H9 (cell line): ENCODE data around the gene TFAP2A. TPM values are rescaled to one million over a fixed set of nuclear protein-coding genes. Genes with fewer than 3 reads are reported as not detected.

Experiments used
- DNase-seq: peaks from one replicate; pipeline ENCODE4 v3.0.0-alpha.2; 2017
- H2AFZ ChIP-seq: one replicate; pipeline ENCODE4 v1.6.1; 2013; ENCODE audit warnings: mild to moderate bottlenecking, low read length, control low read depth, moderate library complexity
- H2AK5ac ChIP-seq: 2 replicates; pipeline ENCODE4 v1.6.1; 2013; ENCODE audit warnings: low read length, control low read depth, mixed read lengths; ENCODE audit not compliant: insufficient read length
- H2BK120ac ChIP-seq: one replicate; pipeline ENCODE4 v1.6.1; 2013; ENCODE audit warnings: low read depth, mild to moderate bottlenecking, low read length, control low read depth, inconsistent platforms; ENCODE audit not compliant: poor library complexity, severe bottlenecking
- H2BK12ac ChIP-seq: 2 replicates; pipeline ENCODE4 v1.6.1; 2013; ENCODE audit warnings: low read length, control low read depth, mixed read lengths, low read depth; ENCODE audit not compliant: insufficient read length
- H2BK15ac ChIP-seq: 2 replicates; pipeline ENCODE4 v1.6.1; 2013; ENCODE audit warnings: low read depth, low read length, control low read depth
- H2BK20ac ChIP-seq: one replicate; pipeline ENCODE4 v1.6.1; 2013; ENCODE audit warnings: low read depth, mild to moderate bottlenecking, low read length, control low read depth, inconsistent platforms; ENCODE audit not compliant: poor library complexity, severe bottlenecking
- H2BK5ac ChIP-seq: 2 replicates; pipeline ENCODE4 v1.6.1; 2013; ENCODE audit warnings: low read length, control low read depth, mixed read lengths; ENCODE audit not compliant: insufficient read length
- H3K14ac ChIP-seq: 2 replicates; pipeline ENCODE4 v1.6.1; 2013; ENCODE audit warnings: low read length, control low read depth; ENCODE audit not compliant: insufficient read depth
- H3K18ac ChIP-seq: 2 replicates; pipeline ENCODE4 v1.6.1; 2013; ENCODE audit warnings: low read depth, mild to moderate bottlenecking, mixed read lengths, low read length, control low read depth; ENCODE audit not compliant: insufficient read length
- H3K23ac ChIP-seq: 2 replicates; pipeline ENCODE4 v1.6.1; 2013; ENCODE audit warnings: low read length, control low read depth, mixed read lengths, low read depth; ENCODE audit not compliant: insufficient read length
- H3K23me2 ChIP-seq: 2 replicates; pipeline ENCODE4 v1.6.1; 2013; ENCODE audit warnings: low read depth, mild to moderate bottlenecking, mixed read lengths, low read length, control low read depth; ENCODE audit not compliant: insufficient read length, poor library complexity, severe bottlenecking
- H3K27ac ChIP-seq: 2 replicates; pipeline ENCODE4 v1.5.1; 2013; ENCODE audit warnings: low read length, control low read depth, mixed read lengths, low read depth; ENCODE audit not compliant: insufficient read length
- H3K27me3 ChIP-seq: 2 replicates; pipeline ENCODE4 v1.6.1; 2013; ENCODE audit warnings: low read length, control low read depth, inconsistent platforms; ENCODE audit not compliant: insufficient read depth
- H3K4ac ChIP-seq: 2 replicates; pipeline ENCODE4 v1.6.1; 2013; ENCODE audit warnings: low read depth, mild to moderate bottlenecking, control low read depth, inconsistent platforms, low read length, moderate library complexity
- H3K4me1 ChIP-seq: 2 replicates; pipeline ENCODE4 v1.6.1; 2013; ENCODE audit warnings: low read length, control low read depth, inconsistent platforms; ENCODE audit not compliant: insufficient read depth
- H3K4me2 ChIP-seq: 2 replicates; pipeline ENCODE4 v1.6.1; 2013; ENCODE audit warnings: low read length, control low read depth, mixed read lengths; ENCODE audit not compliant: insufficient read length, insufficient read depth
- H3K56ac ChIP-seq: 2 replicates; pipeline ENCODE4 v1.6.1; 2013; ENCODE audit warnings: low read depth, mild to moderate bottlenecking, mixed read lengths, low read length, control low read depth; ENCODE audit not compliant: insufficient read length
- H3K79me1 ChIP-seq: 2 replicates; pipeline ENCODE4 v1.6.1; 2013; ENCODE audit warnings: low read depth, mild to moderate bottlenecking, moderate library complexity, low read length, control low read depth, inconsistent platforms; ENCODE audit not compliant: insufficient read depth, poor library complexity, severe bottlenecking
- H3K79me2 ChIP-seq: 2 replicates; pipeline ENCODE4 v1.6.1; 2013; ENCODE audit warnings: low read length, control low read depth, inconsistent platforms; ENCODE audit not compliant: insufficient read depth
- H3K9ac ChIP-seq: 2 replicates; pipeline ENCODE4 v1.6.1; 2013; ENCODE audit warnings: low read length, control low read depth, mixed read lengths; ENCODE audit not compliant: insufficient read length; ENCODE audit errors: extremely low read depth
- H3K9me3 ChIP-seq: one replicate; pipeline ENCODE4 v1.6.1; 2013; ENCODE audit warnings: low read depth, low read length, inconsistent platforms; ENCODE audit not compliant: control insufficient read depth
- H3T11ph ChIP-seq: one replicate; pipeline ENCODE4 v1.6.1; 2013; ENCODE audit warnings: mild to moderate bottlenecking, low read length, control low read depth, inconsistent platforms
- H4K20me1 ChIP-seq: one replicate; pipeline ENCODE4 v1.6.1; 2013; ENCODE audit not compliant: control insufficient read depth, insufficient read length, insufficient read depth
- H4K5ac ChIP-seq: 2 replicates; pipeline ENCODE4 v1.6.1; 2013; ENCODE audit warnings: low read depth, mild to moderate bottlenecking, mixed read lengths, low read length, control low read depth; ENCODE audit not compliant: insufficient read length
- H4K8ac ChIP-seq: replicated peaks from 2 replicates; pipeline ENCODE4 v1.6.1; 2013; ENCODE audit warnings: low read length, control low read depth, mixed read lengths, low read depth; ENCODE audit not compliant: insufficient read length
- H4K91ac ChIP-seq: 2 replicates; pipeline ENCODE4 v1.6.1; 2013; ENCODE audit warnings: low read depth, mild to moderate bottlenecking, moderate library complexity, mixed read lengths, low read length, control low read depth; ENCODE audit not compliant: insufficient read length
- H3K27ac Mint-ChIP-seq, 3 experiments: 2 replicates in 2 of 3; 3 replicates in 1 of 3; pipeline ENCODE4 v1.8.0; 2020 to 2021; ENCODE audit warnings: mixed read lengths in 3 of 3, mild to moderate bottlenecking in 1 of 3, moderate library complexity in 1 of 3
- H3K27me3 Mint-ChIP-seq: 2 replicates; pipeline ENCODE4 v1.8.0; 2021; ENCODE audit warnings: low read depth, mild to moderate bottlenecking, moderate library complexity, mixed read lengths
- H3K36me3 Mint-ChIP-seq, 3 experiments: 2 replicates in 2 of 3; 3 replicates in 1 of 3; pipeline ENCODE4 v1.8.0; 2020 to 2021; ENCODE audit warnings: low read depth in 3 of 3, mixed read lengths in 3 of 3; ENCODE audit not compliant: insufficient read depth in 1 of 3
- H3K4me1 Mint-ChIP-seq, 2 experiments: 2 replicates each; pipeline ENCODE4 v1.8.0; 2020; ENCODE audit warnings: mixed read lengths in 2 of 2
- H3K4me3 Mint-ChIP-seq, 2 experiments: 2 replicates in 1 of 2; 3 replicates in 1 of 2; pipeline ENCODE4 v1.8.0; 2020 to 2021; ENCODE audit warnings: mild to moderate bottlenecking in 2 of 2, mixed read lengths in 2 of 2, moderate library complexity in 1 of 2
- H3K9me3 Mint-ChIP-seq, 2 experiments: 2 replicates in 1 of 2; 3 replicates in 1 of 2; pipeline ENCODE4 v1.8.0; 2020; ENCODE audit warnings: mild to moderate bottlenecking in 2 of 2, mixed read lengths in 2 of 2, moderate library complexity in 1 of 2
- WGBS: extraction: QIAGEN DNeasy Blood & Tissue Kit; methylation state at CpG from one replicate; pipeline ENCODE4 v1.1.7; 2013; ENCODE audit warnings: missing lambda C conversion rate, low lambda C conversion rate, mixed read lengths; ENCODE audit not compliant: insufficient read length; ENCODE audit errors: extremely low coverage; 5-methylcytosine and 5-hydroxymethylcytosine counted together
- total RNA-seq: library from RNA; stranded (reverse); gene quantifications from 2 replicates; pipeline ENCODE4 v1.2.1, GENCODE V29; 2021
- TF ChIP-seq, protein P1 (sequence below): fragments of 200-600 bp; sonication (generic); conservative IDR thresholded peaks from 3 replicates; pipeline ENCODE4 v1.8.0; 2021; ENCODE audit warnings: antibody characterized with exemption, mild to moderate bottlenecking

TFAP2A gene
- total RNA-seq, 1 experiment from 2014 or later = 2.6 TPM

DNA sequence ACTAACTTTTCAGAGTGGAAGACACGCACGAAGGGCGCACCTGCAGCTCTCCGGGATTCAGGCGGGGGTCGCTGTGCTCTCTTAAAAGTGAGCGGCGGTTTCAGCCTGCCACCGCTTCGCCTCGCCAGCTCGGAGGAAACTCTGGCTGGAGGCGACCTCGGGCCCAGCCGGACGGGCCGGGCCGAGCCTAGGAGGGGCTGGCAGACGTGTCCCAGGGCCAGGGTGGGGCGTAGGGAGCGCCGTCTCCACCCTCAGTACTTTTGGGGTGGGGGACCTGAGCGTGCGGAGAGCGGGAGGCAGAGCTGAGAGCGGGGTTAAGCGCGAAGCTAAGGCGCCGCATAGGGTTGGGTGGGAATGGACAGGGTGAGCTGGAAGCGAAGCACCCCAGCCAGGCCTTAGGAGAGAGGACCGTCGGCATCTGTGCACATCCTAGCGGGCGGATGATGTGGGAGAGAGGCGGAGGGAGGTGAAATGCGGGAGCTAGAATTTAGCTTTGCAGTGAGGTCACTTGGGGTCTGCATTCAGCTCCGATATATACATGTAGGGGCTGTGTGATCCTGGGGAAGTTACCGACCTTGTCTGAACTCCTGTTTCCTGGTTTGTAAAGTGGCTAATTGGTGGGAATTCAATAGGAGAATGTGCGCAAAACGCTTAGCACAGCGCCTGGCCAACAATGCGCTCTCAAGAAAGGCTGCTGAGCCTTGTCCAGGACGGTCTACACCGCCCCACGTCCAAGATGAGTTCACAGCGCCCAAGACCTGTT lies 6.5 kb upstream of the TFAP2A start:
- Histone ChIP-seq H3K4ac (no peak overlapping the region), H4K91ac (no peak overlapping the region), H3K23ac (no peak overlapping the region), H4K5ac (no peak overlapping the region), H3K14ac (no peak overlapping the region), H3K9me3 (no peaks in the 10 kb centered on the region), H3K4me1 (no peaks in the 10 kb centered on the region; the same call in none of the 2 replicates), H3K27ac (no peak overlapping the region), H4K8ac (no peak overlapping the region), H3K4me2 (no peak overlapping the region), H2BK120ac (no peak overlapping the region), H4K20me1 (no peaks in the 10 kb centered on the region), H2AFZ (no peak overlapping the region), H3K79me2 (no peaks in the 10 kb centered on the region), H2BK5ac (no peak overlapping the region), H2BK20ac (no peak overlapping the region), H3K18ac (no peak overlapping the region), H3K27me3 (peaks cover 93% of the 10 kb centered on the region), H2BK12ac (no peak overlapping the region), H3T11ph (no peak overlapping the region), H3K56ac (no peak overlapping the region), H2AK5ac (no peak overlapping the region), H3K79me1 (no peaks in the 10 kb centered on the region), H2BK15ac (no peak overlapping the region), H3K23me2 (peaks cover 8% of the 10 kb centered on the region), H3K9ac (no peak overlapping the region)
- H3K4me1 Mint-ChIP-seq = peaks cover 52 to 78% of the 10 kb centered on the region in 2 experiments
- no CpG with 5 or more reads among the region's 47 CpGs for WGBS
- H3K4me3 Mint-ChIP-seq = peak overlapping the region in 1 of 2 experiments; percentile 42; a peak in 2 of 5 replicates
- TF ChIP-seq, protein P1, sequence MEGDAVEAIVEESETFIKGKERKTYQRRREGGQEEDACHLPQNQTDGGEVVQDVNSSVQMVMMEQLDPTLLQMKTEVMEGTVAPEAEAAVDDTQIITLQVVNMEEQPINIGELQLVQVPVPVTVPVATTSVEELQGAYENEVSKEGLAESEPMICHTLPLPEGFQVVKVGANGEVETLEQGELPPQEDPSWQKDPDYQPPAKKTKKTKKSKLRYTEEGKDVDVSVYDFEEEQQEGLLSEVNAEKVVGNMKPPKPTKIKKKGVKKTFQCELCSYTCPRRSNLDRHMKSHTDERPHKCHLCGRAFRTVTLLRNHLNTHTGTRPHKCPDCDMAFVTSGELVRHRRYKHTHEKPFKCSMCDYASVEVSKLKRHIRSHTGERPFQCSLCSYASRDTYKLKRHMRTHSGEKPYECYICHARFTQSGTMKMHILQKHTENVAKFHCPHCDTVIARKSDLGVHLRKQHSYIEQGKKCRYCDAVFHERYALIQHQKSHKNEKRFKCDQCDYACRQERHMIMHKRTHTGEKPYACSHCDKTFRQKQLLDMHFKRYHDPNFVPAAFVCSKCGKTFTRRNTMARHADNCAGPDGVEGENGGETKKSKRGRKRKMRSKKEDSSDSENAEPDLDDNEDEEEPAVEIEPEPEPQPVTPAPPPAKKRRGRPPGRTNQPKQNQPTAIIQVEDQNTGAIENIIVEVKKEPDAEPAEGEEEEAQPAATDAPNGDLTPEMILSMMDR = peak; percentile 72
- DNase-seq = peak; percentile 80
- peaks cover 9 to 12% of the 10 kb centered on the region in 2 experiments for H3K9me3 Mint-ChIP-seq
- peak overlapping the region in 1 of 3 experiments; percentile 40; a peak in 1 of 7 replicates for H3K27ac Mint-ChIP-seq
- no peaks in the 10 kb centered on the region for H3K36me3 Mint-ChIP-seq
- peaks cover 100% of the 10 kb centered on the region for H3K27me3 Mint-ChIP-seq
